22Rv1 (cell line): ENCODE measurements around the gene TWF1.

Source experiments
- H3K27ac ChIP-seq: fragments of 450-650 bp; 2 replicates; pipeline ENCODE4 v1.5.1; 2017
- ZFX ChIP-seq: fragments of 450-650 bp; IDR thresholded peaks from 2 replicates; pipeline ENCODE4 v1.6.1; 2017; ENCODE audit warnings: antibody characterized with exemption, borderline replicate concordance
- TF ChIP-seq, protein P1 (sequence below): fragments of 450-650 bp; IDR thresholded peaks from 2 replicates; pipeline ENCODE4 v1.5.1; 2017; ENCODE audit warnings: mild to moderate bottlenecking

The TWF1 gene

DNA sequence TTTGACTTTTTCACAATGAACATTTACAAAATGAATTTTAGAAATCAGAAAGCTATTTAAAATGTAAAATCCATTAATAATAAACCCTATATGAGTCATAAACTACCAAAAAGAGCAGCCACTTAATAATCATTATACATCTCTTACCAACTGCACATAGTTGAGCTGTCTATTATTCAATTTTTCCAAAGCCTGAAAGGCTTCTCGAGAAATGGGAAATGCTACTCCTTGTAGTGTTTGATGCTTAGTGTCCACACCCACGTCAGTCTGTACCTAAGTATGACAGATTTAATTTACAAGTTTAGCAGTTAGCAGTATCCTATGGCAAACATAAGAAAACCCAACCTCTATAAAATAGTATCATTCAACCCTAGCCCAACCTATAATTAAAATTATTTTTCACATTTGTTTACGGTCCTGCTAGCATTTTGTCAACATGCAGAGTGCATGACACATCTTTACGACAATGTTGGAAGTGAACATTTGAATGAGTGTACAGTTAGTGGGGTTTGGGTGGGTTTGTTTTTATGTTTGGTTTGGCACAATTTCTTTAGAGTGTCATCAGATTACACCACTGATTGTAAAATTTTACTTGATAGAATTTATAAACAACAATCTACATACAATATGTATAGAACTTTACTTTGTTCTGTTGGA lies 8.4 kb downstream of the TWF1 start:
- no peak for TF ChIP-seq ZFX
- TF ChIP-seq, protein P1, sequence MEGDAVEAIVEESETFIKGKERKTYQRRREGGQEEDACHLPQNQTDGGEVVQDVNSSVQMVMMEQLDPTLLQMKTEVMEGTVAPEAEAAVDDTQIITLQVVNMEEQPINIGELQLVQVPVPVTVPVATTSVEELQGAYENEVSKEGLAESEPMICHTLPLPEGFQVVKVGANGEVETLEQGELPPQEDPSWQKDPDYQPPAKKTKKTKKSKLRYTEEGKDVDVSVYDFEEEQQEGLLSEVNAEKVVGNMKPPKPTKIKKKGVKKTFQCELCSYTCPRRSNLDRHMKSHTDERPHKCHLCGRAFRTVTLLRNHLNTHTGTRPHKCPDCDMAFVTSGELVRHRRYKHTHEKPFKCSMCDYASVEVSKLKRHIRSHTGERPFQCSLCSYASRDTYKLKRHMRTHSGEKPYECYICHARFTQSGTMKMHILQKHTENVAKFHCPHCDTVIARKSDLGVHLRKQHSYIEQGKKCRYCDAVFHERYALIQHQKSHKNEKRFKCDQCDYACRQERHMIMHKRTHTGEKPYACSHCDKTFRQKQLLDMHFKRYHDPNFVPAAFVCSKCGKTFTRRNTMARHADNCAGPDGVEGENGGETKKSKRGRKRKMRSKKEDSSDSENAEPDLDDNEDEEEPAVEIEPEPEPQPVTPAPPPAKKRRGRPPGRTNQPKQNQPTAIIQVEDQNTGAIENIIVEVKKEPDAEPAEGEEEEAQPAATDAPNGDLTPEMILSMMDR, result no peak
- peak overlapping the region; percentile 41 for H3K27ac ChIP-seq

DNA sequence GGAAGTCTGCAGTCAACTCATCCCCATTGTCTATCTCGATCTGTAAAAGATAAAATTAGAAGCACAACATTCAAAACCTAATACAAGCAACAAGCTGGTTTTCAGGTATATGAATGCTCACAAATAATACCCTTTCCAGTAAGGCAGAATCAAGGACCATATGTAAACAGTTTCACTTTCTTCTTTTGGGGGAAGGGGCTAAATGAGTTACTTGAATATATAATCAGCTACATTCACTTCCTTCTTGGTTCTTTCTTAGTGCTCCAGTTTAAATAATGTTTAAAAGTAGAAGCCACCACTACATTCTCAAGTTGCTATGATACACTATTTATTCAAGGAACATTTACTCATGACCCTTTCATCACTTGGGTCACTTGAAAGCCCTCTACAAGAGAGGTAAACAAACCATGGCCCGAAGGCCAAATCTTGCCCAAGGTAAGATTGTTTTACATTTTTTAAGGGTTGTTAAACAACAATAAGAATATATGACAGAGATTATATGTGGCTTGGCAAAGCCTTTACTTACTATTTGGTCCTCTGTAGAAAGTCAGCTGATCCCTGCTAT lies 10.3 kb downstream of the TWF1 start:
- no peak for TF ChIP-seq ZFX
- TF ChIP-seq, protein P1, result no peak
- peak overlapping the region; percentile 44 for H3K27ac ChIP-seq

DNA sequence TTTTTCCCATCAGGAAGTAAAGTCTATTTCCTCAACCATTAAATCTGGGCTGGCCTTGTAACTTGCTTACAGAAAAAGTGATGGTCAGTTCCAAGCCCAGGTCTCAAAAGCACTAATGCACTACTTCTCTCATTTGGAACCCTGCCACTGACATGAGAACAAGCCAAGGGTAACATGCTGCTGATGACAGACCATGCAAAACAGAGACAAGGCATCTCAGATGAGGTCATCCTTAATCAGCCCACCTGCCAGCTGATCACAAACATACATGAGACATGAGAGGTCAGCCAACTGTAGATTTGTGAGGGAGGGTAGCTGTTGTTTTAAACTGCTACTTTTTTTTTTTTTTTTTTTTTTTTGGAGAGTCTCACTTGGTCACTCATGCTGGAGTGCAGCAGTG lies 16.2 kb downstream of the TWF1 start:
- no peak for TF ChIP-seq ZFX
- TF ChIP-seq, protein P1, result no peak

DNA sequence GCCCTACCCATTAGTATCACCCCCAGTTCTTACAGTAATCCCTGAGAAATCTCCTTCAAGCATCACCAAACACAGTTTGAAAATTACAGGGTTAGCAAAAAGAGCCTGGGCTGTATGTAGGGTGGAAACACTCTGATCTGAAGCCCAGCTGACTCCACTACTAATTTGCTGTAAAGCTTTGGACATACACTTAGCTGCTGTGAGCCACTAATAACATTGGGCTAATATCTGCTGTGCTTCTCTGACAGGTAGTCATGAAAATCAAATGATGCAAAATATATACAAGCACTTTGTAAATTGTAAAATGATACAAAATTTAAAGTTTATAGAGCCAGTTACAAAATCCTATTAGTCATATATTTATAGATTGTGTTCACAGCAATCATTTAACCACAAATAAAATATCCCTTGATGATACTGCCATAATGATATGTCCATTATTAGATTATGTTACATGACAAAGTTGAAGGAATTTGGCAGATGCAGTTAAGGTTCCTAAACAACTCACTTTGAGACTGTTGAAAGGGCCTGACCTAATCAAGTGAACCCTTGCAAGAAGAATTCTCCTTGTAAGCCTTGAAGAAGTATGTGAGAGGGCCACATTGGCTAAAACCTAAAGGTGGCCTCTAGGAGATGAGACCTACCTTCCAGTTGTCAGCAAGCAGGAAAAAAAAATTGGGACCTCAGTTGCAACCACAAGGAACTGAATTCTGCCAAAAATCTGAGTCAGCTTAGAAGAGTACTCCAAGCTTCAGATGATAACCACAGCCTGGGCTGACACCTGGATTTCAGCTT lies 19.0 kb downstream of the TWF1 start:
- TF ChIP-seq, protein P1, result no peak
- no peak for TF ChIP-seq ZFX
- H3K27ac ChIP-seq, result no peak overlapping the region

More for the DNA sequence above, 16.2 kb downstream of the TWF1 start:
- no peak overlapping the region for H3K27ac ChIP-seq

DNA sequence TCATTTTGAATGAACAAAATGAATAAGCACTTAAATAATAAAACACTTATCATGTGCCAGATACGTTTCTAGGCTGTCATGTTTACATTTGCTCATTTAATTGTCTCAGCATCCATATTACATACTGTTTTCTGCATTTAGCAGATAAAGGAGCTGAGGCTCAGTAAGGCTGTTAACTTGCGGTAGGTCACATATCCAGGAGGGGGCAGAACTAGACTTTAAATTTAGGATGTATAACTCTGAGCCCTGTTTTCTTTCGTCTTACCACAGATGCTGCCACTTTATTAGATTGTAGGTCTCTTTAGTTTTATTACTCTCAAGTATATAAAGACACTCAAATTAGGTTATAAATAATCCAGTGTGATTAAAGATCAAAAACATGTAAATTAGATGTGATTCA lies 29.6 kb downstream of the TWF1 start:
- H3K27ac ChIP-seq, result no peak overlapping the region
- TF ChIP-seq, protein P1, result peak; percentile 73
- no peak for TF ChIP-seq ZFX

DNA sequence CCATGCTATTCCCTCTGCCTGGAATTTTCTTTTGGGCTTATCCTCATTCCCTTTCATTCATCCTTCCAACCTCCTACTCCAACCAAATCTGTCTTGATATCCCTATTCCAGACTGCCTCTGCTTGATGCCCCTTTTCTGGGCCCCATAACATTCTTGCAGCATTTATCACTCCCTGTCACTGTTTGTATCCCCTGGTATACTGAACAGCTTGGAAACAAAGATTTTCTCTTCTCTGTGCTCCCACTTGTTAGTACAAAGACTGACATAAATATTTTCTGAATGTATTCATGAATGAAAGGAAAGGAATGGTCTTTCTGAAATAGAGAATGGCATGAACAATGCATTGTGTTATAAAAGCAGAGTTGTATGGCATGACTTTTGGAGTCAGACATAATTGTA lies 39.8 kb downstream of the TWF1 start:
- no peak for TF ChIP-seq ZFX
- TF ChIP-seq, protein P1, result no peak
- H3K27ac ChIP-seq, result no peak overlapping the region

DNA sequence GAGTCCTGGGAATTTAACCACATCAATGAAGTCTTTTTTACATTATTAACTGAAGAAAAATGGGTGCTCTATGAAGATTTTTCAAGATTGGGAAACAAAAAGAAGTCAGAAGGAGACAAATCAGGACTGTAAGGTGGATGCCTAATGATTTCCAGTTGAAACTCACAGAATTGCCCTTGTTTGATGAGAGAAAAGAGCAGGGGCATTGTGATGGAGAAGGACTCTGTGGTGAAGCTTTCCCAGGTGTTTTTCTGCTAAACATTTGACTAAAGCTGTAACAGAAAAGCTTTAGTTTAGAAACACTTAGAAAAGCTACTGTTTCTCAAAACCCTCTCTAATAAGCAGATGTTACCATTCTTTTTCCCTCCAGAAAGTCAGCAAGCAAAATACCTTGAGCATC lies 41.6 kb downstream of the TWF1 start:
- no peak overlapping the region for H3K27ac ChIP-seq
- TF ChIP-seq ZFX, result no peak
- TF ChIP-seq, protein P1, result no peak
